Activated naive CD8-positive, alpha-beta T cell treated with anti-CD3 and anti-CD28 coated beads, Interleukin-2, amount 50 U/mL, for 24 hours (primary cell): ENCODE results near the gene NEO1.

ENCODE experiments used
- ATAC-seq: fragments of 150-1000 bp; cut with Tn5 transposase; one replicate; pipeline ENCODE4 v1.10.0; 2021
- DNase-seq: peaks from one replicate; pipeline ENCODE4 v3.0.0; 2021
- H3K27ac Mint-ChIP-seq: one replicate; pipeline ENCODE4 v1.8.0; 2021; ENCODE audit warnings: mild to moderate bottlenecking, mixed read lengths
- H3K27me3 Mint-ChIP-seq: one replicate; pipeline ENCODE4 v1.8.0; 2021; ENCODE audit warnings: mixed read lengths
- H3K36me3 Mint-ChIP-seq: one replicate; pipeline ENCODE4 v1.8.0; 2021; ENCODE audit warnings: low read depth, mixed read lengths
- H3K4me1 Mint-ChIP-seq: one replicate; pipeline ENCODE4 v1.8.0; 2021; ENCODE audit warnings: mixed read lengths
- H3K4me3 Mint-ChIP-seq: one replicate; pipeline ENCODE4 v1.8.0; 2021; ENCODE audit warnings: mild to moderate bottlenecking, moderate library complexity, mixed read lengths
- H3K9me3 Mint-ChIP-seq: one replicate; pipeline ENCODE4 v1.8.0; 2021; ENCODE audit warnings: mixed read lengths

Gene NEO1

GRCh38 chr15:73051807-73052652 lies at the start of gene NEO1:
NEO1 (plus strand) TSS chr15:73052463; CDS start chr15:73052676, 213 bp downstream.
- Mint-ChIP-seq H3K9me3 (no peaks in the 10 kb centered on the region), H3K27me3 (peaks cover 22% of the 10 kb centered on the region), H3K36me3 (no peaks in the 10 kb centered on the region), H3K4me1 (peaks cover 11% of the 10 kb centered on the region), H3K4me3 (peak within 1 kb of the TSS; percentile 80), H3K27ac (peak within 1 kb of the TSS; percentile 34)
- DNase-seq = peak; percentile 72
- peak; percentile 77 for ATAC-seq

- H3K27ac Mint-ChIP-seq = no peak overlapping the region
- H3K36me3 Mint-ChIP-seq = no peaks in the 10 kb centered on the region
- H3K9me3 Mint-ChIP-seq = no peaks in the 10 kb centered on the region
- H3K4me1 Mint-ChIP-seq = no peaks in the 10 kb centered on the region
- DNase-seq = no peak
- H3K27me3 Mint-ChIP-seq = peaks cover 36% of the 10 kb centered on the region
- H3K4me3 Mint-ChIP-seq = no peak overlapping the region
- ATAC-seq = no peak
Measured at GRCh38 chr15:73004462-73004861, 47.8 kb upstream of the NEO1 start.

GRCh38 chr15:73005032-73005431 lies 47.2 kb upstream of the NEO1 start:
- no peak for ATAC-seq
- H3K36me3 Mint-ChIP-seq = no peaks in the 10 kb centered on the region
- no peak for DNase-seq
- no peak overlapping the region for H3K4me3 Mint-ChIP-seq
- no peaks in the 10 kb centered on the region for H3K4me1 Mint-ChIP-seq
- H3K27ac Mint-ChIP-seq = no peak overlapping the region
- H3K9me3 Mint-ChIP-seq = no peaks in the 10 kb centered on the region
- peaks cover 36% of the 10 kb centered on the region for H3K27me3 Mint-ChIP-seq

GRCh38 chr15:73005446-73005845 lies 46.8 kb upstream of the NEO1 start:
- Mint-ChIP-seq H3K36me3 (no peaks in the 10 kb centered on the region), H3K27ac (no peak overlapping the region), H3K27me3 (peaks cover 40% of the 10 kb centered on the region), H3K9me3 (no peaks in the 10 kb centered on the region), H3K4me3 (no peak overlapping the region), H3K4me1 (no peaks in the 10 kb centered on the region)
- ATAC-seq = no peak
- no peak for DNase-seq

GRCh38 chr15:73006523-73006922 lies 45.7 kb upstream of the NEO1 start:
- H3K36me3 Mint-ChIP-seq = no peaks in the 10 kb centered on the region
- no peak for ATAC-seq
- DNase-seq = no peak
- no peak overlapping the region for H3K4me3 Mint-ChIP-seq
- H3K27me3 Mint-ChIP-seq = peaks cover 45% of the 10 kb centered on the region
- no peak overlapping the region for H3K27ac Mint-ChIP-seq
- no peaks in the 10 kb centered on the region for H3K4me1 Mint-ChIP-seq
- no peaks in the 10 kb centered on the region for H3K9me3 Mint-ChIP-seq

- Mint-ChIP-seq H3K27ac (no peak overlapping the region), H3K27me3 (peaks cover 38% of the 10 kb centered on the region), H3K9me3 (no peaks in the 10 kb centered on the region), H3K4me1 (no peaks in the 10 kb centered on the region), H3K4me3 (no peak overlapping the region), H3K36me3 (no peaks in the 10 kb centered on the region)
- DNase-seq (no peak), ATAC-seq (no peak)
Measured at GRCh38 chr15:73009066-73010056, 42.9 kb upstream of the NEO1 start.

DNA sequence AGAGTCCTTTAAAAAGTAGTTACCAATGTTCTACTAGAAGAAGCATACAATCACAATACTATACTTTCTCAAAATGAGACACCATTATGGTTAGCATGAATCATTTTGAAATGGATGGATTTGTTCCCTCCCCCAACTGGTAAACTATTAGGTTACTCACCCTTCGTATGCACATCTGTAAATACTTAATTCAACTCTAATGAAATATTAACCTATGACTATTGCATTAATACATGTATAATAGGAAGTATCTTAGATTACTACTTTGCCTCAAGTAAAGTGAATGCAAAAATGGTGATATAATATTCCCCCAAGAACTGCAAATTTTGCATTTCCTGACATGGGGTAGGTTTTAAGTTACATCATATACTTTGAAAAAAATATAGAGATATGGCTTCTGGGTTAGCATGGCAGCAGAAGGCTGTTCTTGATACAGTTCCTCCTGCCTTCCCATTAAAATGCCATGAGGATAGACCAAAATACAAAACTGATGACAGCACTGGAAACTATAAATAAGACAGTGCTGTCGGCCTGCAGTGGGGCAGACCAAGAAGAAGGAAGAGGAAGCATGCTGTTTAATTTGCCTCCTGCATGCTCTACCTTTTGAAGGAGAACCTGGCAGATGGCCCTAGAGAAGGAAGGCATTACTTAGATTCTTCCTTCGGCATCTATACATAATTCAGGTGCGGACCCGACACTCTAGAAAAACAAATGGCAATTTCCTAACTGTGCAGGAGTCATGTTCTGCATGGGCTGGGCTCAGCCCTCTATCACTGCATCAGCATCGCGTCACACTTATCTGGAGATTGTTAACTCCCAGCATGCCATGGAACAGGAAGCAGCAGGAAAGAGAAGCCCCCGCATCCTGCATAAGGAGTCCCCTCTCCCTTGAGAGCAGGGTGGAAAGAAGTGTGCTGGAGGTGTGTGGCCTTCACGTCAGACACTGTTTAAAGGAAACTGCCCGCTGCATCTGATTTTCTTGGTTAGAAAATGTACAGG lies 41.8 kb upstream of the NEO1 start:
- H3K27me3 Mint-ChIP-seq = peaks cover 37% of the 10 kb centered on the region
- DNase-seq (no peak), ATAC-seq (no peak)
- H3K9me3 Mint-ChIP-seq = no peaks in the 10 kb centered on the region
- no peaks in the 10 kb centered on the region for H3K4me1 Mint-ChIP-seq
- H3K36me3 Mint-ChIP-seq = no peaks in the 10 kb centered on the region
- H3K27ac Mint-ChIP-seq = no peak overlapping the region
- H3K4me3 Mint-ChIP-seq = no peak overlapping the region

DNA sequence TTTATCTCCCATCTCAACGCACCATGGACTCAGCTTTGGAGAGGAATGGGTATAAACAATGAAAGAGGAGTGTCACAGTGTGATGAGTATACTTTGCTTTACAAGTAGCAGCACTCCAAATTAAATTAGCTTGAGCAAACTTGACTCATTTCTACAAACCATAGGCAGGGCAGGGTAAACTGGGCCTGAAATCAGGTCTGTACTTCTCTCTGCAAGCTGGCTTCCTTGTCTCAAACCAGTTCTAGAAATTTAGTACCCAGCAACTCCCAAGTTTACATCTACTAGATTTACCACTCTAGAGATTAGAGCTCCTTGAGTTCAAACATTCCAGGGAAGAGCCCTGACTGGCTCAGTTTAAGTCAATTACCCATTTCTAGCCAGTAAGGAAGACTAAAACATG lies 37.4 kb upstream of the NEO1 start:
- H3K36me3 Mint-ChIP-seq = no peaks in the 10 kb centered on the region
- peaks cover 21% of the 10 kb centered on the region for H3K27me3 Mint-ChIP-seq
- no peak for ATAC-seq

GRCh38 chr15:73015493-73015892 lies 36.8 kb upstream of the NEO1 start:
- Mint-ChIP-seq H3K36me3 (no peaks in the 10 kb centered on the region), H3K4me3 (no peak overlapping the region), H3K27me3 (peaks cover 15% of the 10 kb centered on the region), H3K4me1 (no peaks in the 10 kb centered on the region), H3K27ac (no peak overlapping the region), H3K9me3 (no peaks in the 10 kb centered on the region)
- ATAC-seq (no peak), DNase-seq (no peak)

More for the DNA sequence above, 37.4 kb upstream of the NEO1 start:
- no peak for DNase-seq
- H3K27ac Mint-ChIP-seq = no peak overlapping the region
- no peaks in the 10 kb centered on the region for H3K9me3 Mint-ChIP-seq
- no peak overlapping the region for H3K4me3 Mint-ChIP-seq
- no peaks in the 10 kb centered on the region for H3K4me1 Mint-ChIP-seq

DNA sequence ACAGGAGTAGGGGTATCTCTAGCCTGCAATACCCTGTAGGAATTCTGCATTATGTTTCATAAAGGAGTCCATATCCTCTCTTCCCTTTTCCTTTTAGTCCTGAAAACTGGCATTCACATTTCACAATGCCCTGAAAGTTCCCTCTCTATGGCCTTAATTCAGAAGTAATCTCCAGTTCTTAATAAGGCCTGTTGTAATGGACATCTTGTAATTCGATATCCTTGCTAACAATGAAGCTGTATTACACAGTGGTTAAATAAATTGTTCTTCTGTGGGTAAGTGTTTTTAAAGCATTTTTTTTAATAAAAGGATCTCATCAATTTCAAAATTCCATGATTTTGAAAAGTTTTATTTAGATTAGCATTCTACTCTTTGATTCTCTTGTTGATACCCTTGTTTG lies 34.3 kb upstream of the NEO1 start:
- no peak overlapping the region for H3K27ac Mint-ChIP-seq
- H3K4me1 Mint-ChIP-seq = no peaks in the 10 kb centered on the region
- ATAC-seq (no peak), DNase-seq (no peak)
- H3K4me3 Mint-ChIP-seq = no peak overlapping the region
- no peaks in the 10 kb centered on the region for H3K36me3 Mint-ChIP-seq
- no peaks in the 10 kb centered on the region for H3K9me3 Mint-ChIP-seq
- H3K27me3 Mint-ChIP-seq = peaks cover 24% of the 10 kb centered on the region

DNA sequence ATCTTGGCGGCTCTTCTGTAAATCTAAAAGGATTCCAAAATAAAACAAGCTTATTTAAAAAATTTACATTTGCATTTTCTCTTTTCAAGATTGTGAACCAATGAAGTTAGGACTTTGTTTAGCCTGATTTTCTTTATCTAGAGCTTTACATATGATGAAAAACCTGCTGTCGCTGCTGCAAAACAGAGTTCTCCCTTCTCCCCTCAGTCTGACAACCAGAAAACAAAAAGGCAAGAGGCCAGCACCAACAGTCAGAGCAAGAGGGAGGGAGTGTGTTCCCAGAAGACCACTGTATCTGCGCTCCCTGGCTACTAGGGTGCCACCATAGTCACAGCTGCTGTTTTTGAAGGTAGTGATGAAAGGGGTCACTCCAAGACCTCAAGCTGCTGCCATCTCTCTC lies 33.1 kb upstream of the NEO1 start:
- H3K36me3 Mint-ChIP-seq = no peaks in the 10 kb centered on the region
- peaks cover 24% of the 10 kb centered on the region for H3K27me3 Mint-ChIP-seq
- H3K4me3 Mint-ChIP-seq = no peak overlapping the region
- no peak overlapping the region for H3K27ac Mint-ChIP-seq
- no peak for ATAC-seq
- H3K4me1 Mint-ChIP-seq = no peaks in the 10 kb centered on the region
- no peak for DNase-seq
- H3K9me3 Mint-ChIP-seq = no peaks in the 10 kb centered on the region

- no peak overlapping the region for H3K27ac Mint-ChIP-seq
- no peaks in the 10 kb centered on the region for H3K4me1 Mint-ChIP-seq
- no peak for ATAC-seq
- H3K27me3 Mint-ChIP-seq = peaks cover 22% of the 10 kb centered on the region
- no peaks in the 10 kb centered on the region for H3K36me3 Mint-ChIP-seq
- no peaks in the 10 kb centered on the region for H3K9me3 Mint-ChIP-seq
- DNase-seq = no peak
- no peak overlapping the region for H3K4me3 Mint-ChIP-seq
Measured at GRCh38 chr15:73019601-73020146, 32.6 kb upstream of the NEO1 start.

DNA sequence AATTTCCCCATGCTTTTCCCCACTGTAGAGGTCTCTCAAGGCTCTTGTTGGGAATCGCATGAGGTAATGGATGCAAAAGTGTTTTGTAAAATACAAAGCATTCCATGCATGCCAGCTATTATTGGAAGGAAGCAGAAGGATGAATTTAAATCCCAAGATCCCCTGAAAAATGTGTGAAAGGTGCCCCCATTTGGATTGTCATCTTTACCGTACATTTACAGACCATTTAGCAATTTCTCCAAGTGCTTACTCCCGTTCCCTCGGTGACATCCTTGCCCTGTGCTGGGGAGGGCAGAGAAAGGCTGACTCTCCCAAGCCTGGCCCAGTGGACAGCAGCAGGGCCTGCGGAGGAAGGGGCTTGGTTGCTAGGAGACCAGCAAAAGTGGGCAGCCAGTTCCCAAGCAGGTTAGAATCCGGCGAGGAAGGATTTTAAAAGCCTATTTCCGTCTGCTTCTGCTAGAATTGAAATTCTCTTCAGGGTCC lies 31.1 kb upstream of the NEO1 start:
- H3K36me3 Mint-ChIP-seq = no peaks in the 10 kb centered on the region
- no peaks in the 10 kb centered on the region for H3K4me1 Mint-ChIP-seq
- H3K4me3 Mint-ChIP-seq = no peak overlapping the region
- no peak overlapping the region for H3K27ac Mint-ChIP-seq
- DNase-seq = no peak
- ATAC-seq = no peak
- H3K27me3 Mint-ChIP-seq = peaks cover 22% of the 10 kb centered on the region
- H3K9me3 Mint-ChIP-seq = no peaks in the 10 kb centered on the region
